ENCODE measurements around the gene POU6F2. TPM values are rescaled to one million over a fixed set of nuclear protein-coding genes. Genes with fewer than 3 reads are reported as not detected.

Gene POU6F2
- total RNA-seq, 1 donor from 2014 or later, result 0.44 TPM

- Histone ChIP-seq H3K4me3 (no peak overlapping the region), H3K4me1 (no peaks in the 10 kb centered on the region), H3K27me3 (ENCODE audit: low read depth) (peaks cover 18% of the 10 kb centered on the region), H3K27ac (replicated peaks) (no peak overlapping the region), H3K9me3 (replicated peaks) (no peaks in the 10 kb centered on the region), H3K36me3 (no peaks in the 10 kb centered on the region)
- intact Hi-C loops (cut with micrococcal nuclease), result no loop called here
- TF ChIP-seq, protein P1, sequence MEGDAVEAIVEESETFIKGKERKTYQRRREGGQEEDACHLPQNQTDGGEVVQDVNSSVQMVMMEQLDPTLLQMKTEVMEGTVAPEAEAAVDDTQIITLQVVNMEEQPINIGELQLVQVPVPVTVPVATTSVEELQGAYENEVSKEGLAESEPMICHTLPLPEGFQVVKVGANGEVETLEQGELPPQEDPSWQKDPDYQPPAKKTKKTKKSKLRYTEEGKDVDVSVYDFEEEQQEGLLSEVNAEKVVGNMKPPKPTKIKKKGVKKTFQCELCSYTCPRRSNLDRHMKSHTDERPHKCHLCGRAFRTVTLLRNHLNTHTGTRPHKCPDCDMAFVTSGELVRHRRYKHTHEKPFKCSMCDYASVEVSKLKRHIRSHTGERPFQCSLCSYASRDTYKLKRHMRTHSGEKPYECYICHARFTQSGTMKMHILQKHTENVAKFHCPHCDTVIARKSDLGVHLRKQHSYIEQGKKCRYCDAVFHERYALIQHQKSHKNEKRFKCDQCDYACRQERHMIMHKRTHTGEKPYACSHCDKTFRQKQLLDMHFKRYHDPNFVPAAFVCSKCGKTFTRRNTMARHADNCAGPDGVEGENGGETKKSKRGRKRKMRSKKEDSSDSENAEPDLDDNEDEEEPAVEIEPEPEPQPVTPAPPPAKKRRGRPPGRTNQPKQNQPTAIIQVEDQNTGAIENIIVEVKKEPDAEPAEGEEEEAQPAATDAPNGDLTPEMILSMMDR (IDR thresholded peaks at IDR 0.05; ENCODE audit: borderline replicate concordance), result no peak
- DNase-seq, result no peak
These were observed 516.2 kb downstream of the POU6F2 start for GRCh38 chr7:39493934-39494333.

DNA sequence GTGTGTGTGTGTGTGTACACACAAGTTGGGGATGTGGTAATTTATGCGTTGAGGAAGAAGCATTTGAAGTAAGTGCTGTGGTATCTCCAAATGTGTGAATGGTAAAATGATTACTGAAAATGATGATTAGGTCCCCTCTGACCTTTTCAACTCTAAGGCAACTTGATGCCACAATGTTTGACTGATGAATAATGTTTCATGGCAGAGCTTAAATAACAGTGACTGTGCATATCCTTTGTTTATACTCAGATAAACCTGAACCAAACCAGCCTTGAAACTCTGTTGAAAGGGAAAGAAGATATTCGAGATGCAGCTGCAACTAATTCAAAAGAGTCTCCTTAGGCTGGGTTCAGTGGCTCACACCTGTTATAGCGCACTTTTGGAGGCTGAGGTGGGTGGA, 523.6 kb downstream of the POU6F2 start:
- Histone ChIP-seq H3K27ac (replicated peaks) (no peak overlapping the region), H3K4me3 (no peak overlapping the region), H3K36me3 (no peaks in the 10 kb centered on the region), H3K4me1 (no peaks in the 10 kb centered on the region), H3K9me3 (replicated peaks) (no peaks in the 10 kb centered on the region), H3K27me3 (ENCODE audit: low read depth) (no peaks in the 10 kb centered on the region)
- intact Hi-C loops (cut with micrococcal nuclease), result no loop called here
- no peak for DNase-seq
- TF ChIP-seq, protein P1 (IDR thresholded peaks at IDR 0.05; ENCODE audit: borderline replicate concordance), result no peak

- Histone ChIP-seq H3K36me3 (no peaks in the 10 kb centered on the region), H3K27me3 (ENCODE audit: low read depth) (peaks cover 7% of the 10 kb centered on the region), H3K4me1 (no peaks in the 10 kb centered on the region), H3K9me3 (replicated peaks) (no peaks in the 10 kb centered on the region), H3K27ac (replicated peaks) (no peak overlapping the region), H3K4me3 (no peak overlapping the region)
- intact Hi-C loops (cut with micrococcal nuclease), result no loop called here
- TF ChIP-seq, protein P1 (IDR thresholded peaks at IDR 0.05; ENCODE audit: borderline replicate concordance), result no peak
- no peak for DNase-seq
These were observed 527.3 kb downstream of the POU6F2 start for GRCh38 chr7:39504963-39505362.

GRCh38 chr7:39507866-39508551, 530.3 kb downstream of the POU6F2 start:
- TF ChIP-seq, protein P1 (IDR thresholded peaks at IDR 0.05; ENCODE audit: borderline replicate concordance), result no peak
- Histone ChIP-seq H3K9me3 (replicated peaks) (no peaks in the 10 kb centered on the region), H3K4me3 (no peak overlapping the region), H3K27me3 (ENCODE audit: low read depth) (peaks cover 18% of the 10 kb centered on the region), H3K27ac (replicated peaks) (no peak overlapping the region), H3K36me3 (no peaks in the 10 kb centered on the region), H3K4me1 (no peaks in the 10 kb centered on the region)
- no peak for DNase-seq
- intact Hi-C loops (cut with micrococcal nuclease), result no loop called here

DNA sequence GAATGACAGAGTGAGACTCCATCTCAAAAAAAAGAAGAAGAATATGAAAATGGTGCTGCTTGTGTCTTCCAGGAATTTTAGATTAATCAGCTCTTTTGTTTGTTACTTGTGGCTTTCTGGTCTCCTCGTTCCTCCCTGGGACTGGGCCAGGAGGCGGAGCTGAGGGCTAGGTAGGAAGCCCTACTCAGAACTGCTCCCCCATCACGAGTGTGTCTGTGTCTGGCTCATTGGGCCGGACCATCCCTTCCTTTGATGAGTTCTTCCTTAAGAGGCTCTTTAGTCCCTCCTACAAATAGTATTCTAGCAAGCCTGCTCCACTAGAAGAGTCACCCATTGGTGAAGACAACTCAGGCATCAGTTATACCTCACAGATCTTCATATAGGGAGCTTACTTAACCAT, 531.7 kb downstream of the POU6F2 start:
- intact Hi-C loops (cut with micrococcal nuclease), result no loop called here
- H3K4me1 ChIP-seq, result no peaks in the 10 kb centered on the region

More for the DNA sequence above, 531.7 kb downstream of the POU6F2 start:
- Histone ChIP-seq H3K27me3 (ENCODE audit: low read depth) (peaks cover 18% of the 10 kb centered on the region), H3K9me3 (replicated peaks) (no peaks in the 10 kb centered on the region), H3K27ac (replicated peaks) (no peak overlapping the region), H3K36me3 (no peaks in the 10 kb centered on the region), H3K4me3 (no peak overlapping the region)
- TF ChIP-seq, protein P1 (IDR thresholded peaks at IDR 0.05; ENCODE audit: borderline replicate concordance), result no peak
- no peak for DNase-seq
